Right lobe of liver (tissue), 4 donors: Measurements from ENCODE around the gene COL25A1.

Experiments used
- CTCF ChIP-seq, 4 donors: fragments of 200-600 bp in 3 of 4; fragments of 450-650 bp in 1 of 4; IDR thresholded peaks; one replicate each; pipeline versions ENCODE4 v1.5.1 to v1.8.0; 2016 to 2022; ENCODE audit warnings: antibody characterized with exemption in 4 of 4, mild to moderate bottlenecking in 2 of 4
- POLR2A ChIP-seq: fragments of 450-650 bp; IDR thresholded peaks from one replicate; pipeline ENCODE4 v1.6.1; 2017; ENCODE audit warnings: antibody characterized with exemption, mild to moderate bottlenecking
- donor health status: DM: no; HTN: no; CAD: no.
- donor health status: DM: no; HTN: no; CAD: no.
- donor health status: DM: no; HTN: yes; CAD: no.

GRCh38 chr4:109007976-109008375, 294.5 kb downstream of the COL25A1 start:
- TF ChIP-seq POLR2A = no peak
- no peak for TF ChIP-seq CTCF (IDR thresholded peaks at IDR 0.05)
